ENCODE results near the gene SLC26A5.

SLC26A5 gene

GRCh38 chr7:103398483-103399127 is 47.4 kb downstream of the SLC26A5 start:
- no peak for DNase-seq

DNA sequence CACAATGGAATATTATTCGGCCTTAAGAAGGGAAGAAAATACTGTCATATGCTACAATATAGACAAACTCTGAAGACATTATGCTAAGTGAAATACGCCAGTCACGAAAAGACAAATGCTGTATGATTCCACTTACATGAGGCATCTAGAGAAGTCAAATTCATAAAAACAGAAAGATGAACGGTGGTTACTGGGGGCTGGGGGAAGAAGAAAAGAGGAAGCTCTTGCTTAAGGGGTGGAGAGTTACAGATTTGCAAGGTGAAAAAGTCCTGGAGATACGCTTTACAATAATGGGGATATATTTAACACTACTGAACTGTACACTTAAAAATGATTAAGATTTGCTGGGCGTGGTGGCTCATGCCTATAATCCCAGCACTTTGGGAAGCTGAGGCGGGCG is 49.5 kb downstream of the SLC26A5 start:
- no peak for DNase-seq

GRCh38 chr7:103395071-103395470 is 50.9 kb downstream of the SLC26A5 start:
- DNase-seq = no peak

DNA sequence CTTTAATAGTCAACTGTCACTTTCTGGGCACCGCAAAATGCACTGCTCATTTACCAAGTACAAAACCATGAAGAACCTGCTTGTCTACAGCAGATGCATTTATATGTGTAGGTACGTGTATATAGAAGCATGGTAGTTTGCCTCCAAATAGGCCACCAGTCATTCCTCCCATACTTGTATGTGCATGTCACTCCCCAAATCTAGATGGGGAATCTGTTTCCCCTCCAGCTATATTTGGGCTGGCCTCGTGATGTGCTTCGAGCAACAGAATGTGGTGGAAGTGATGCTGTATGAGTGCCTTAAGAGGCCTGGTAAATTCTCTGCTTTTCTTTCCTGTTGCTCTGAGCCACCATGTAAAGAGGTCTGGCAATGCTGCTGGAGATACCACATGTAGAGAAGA is 51.4 kb downstream of the SLC26A5 start:
- DNase-seq = no peak

GRCh38 chr7:103391976-103392375 is 54.0 kb downstream of the SLC26A5 start:
- no peak for DNase-seq

GRCh38 chr7:103391150-103391549 is 54.9 kb downstream of the SLC26A5 start:
- no peak for DNase-seq

DNA sequence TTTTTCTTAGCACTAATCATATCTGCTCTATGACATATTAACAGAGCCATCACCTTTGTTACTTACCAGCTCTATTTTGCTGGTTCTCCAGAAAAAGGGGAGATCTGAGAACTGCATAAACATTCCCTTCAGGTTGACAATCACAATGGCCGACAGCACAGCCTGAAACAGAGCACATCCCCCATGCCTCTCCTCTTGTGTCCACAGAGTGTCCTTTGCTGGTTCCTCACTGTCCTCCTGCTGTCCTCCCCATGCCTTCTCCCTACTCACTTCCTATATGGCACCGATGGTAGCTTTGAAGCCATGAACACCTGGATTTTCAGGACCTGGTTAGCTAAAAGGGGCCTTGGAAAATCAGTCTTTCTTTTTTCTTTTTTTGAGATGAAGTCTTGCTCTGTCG is 56.7 kb downstream of the SLC26A5 start:
- no peak for DNase-seq

DNA sequence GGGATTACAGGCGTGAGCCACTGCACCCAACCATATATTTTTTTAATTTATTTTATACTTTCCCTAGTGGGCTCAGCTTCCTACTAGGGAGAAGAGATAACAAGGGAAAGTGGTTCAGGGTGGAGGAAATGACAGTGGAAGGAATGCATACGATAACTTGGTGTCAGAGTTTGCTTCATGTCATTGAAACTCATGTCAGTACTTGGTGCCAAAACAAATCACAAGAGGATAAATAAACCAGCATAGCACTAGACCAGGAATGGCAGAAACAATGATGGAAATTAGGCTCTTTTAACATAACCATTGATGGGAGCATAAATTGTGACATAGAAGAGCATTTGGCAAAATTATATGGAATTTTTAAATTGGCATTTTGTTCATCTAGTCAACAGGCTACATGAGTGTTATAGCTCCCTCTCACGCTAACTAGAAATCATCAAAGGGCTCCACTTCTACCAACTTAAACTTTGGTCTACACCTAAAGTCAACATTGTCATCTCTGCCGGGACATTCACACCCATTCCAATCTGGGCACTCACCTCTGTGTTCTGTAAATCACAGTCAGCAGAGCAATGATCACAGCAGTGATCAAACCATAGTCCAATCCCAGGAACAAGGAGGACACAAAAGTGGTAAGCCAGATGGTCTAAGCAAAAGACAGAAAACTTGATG is 57.4 kb downstream of the SLC26A5 start:
- DNase-seq = no peak

DNA sequence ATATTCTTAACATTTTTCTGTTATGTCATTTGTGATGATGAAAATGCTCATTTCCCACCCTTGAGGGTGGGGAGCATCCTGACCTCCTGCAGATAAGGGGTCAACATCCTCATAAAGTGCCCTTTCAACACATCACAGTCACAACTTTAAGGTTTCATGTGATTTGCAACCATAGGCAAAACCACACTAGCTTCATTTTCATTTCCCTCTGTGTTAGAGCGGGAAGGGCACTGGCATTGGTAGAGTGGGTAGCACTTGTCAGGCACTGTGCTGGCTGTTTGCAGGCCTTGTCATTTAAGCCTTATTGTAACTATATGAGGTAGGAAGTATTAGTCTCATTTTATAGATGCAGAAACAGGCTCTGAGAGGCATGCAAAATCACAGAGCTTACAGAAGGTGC is 58.8 kb downstream of the SLC26A5 start:
- DNase-seq = no peak

DNA sequence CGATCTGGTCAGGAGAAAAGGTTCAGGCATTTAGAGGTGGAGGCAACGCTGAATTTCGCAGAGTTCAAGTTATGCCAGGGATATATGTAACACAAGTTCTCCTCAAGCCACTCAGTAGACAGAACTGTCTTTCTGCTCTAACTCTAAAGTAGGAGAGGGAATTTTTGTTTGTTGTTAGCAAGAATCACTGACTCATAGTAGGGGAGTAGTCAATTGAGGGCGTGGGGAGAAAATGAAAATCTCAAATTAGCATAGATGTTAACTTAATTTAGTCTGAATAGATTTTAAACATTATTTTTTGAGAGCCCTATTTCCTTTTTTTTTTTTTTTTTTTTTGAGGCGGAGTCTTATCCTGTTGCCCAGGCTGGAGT is 64.0 kb downstream of the SLC26A5 start:
- DNase-seq = no peak

GRCh38 chr7:103381280-103382031 is 64.6 kb downstream of the SLC26A5 start:
- DNase-seq = no peak

DNA sequence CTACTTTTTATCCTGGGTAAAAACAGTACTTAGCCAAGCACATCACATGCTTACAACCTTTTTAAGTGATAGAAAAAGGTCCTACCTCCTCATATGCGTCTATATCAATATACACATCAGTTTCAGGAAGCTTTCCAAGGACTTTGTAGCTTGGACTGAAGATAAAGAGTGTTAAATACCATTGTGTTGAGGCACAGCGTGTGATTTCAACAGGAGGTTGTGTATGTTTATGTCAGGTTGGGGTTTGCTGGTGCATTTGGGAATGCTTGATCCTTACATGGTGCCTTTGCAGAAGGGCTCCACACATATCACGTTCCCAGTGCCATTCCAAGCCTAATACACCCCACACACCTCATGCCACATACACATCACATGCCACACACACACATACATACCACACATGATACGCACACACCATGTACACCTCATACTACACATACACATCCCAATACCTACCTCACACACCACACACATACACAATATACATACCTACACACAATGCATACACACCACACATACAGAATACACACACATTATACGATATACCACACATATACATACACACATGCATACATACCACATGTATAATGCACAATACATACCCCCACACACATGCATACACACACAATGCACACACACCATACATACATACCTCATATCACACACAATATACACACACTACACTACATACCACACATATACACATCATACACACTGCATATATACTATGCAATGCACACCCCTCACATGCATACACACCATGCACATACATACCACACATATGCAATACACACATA is 65.4 kb downstream of the SLC26A5 start:
- no peak for DNase-seq

- DNase-seq = no peak
Observed at GRCh38 chr7:103379270-103379975, 66.6 kb downstream of the SLC26A5 start.

GRCh38 chr7:103373866-103374643 is 72.0 kb downstream of the SLC26A5 start:
- DNase-seq = no peak

- DNase-seq = no peak
Observed at GRCh38 chr7:103369432-103369831, 76.6 kb downstream of the SLC26A5 start.

GRCh38 chr7:103349805-103350204 is 96.2 kb downstream of the SLC26A5 start:
- DNase-seq = no peak

DNA sequence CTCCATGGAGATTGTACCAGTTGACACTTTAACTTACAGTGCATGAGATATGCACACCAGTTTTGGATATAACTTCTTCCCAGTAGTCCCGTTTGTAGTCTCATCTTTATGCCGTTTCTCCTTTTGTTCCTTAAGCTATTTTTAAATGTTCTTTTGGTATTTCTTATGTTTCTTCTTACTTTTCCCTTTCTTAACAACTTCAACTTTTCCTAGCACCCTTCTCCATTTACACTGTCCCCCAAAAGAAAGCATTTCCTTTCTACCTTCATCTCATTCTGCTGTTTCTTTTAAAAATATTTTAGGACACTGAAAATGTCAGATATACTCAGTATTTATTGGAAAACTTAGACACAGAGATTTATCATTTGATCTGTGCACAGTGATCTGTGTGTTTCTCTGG is 97.0 kb downstream of the SLC26A5 start:
- no peak for DNase-seq

DNA sequence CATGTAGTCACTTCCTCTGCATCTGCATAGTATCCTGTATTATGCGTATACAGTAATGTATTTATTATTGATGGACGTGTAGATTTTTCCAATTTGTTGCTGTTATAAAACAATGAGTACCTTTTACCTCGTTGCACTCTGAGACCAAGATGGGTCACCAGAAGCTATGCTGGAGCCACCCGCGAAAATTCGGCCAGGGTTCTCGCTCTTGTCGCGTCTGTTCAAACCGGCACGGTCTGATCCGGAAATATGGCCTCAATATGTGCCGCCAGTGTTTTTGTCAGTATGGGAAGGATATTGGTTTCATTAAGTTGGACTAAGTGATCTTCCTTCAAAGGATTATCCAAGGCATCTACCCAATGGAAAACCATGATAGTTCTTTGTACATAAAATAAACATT is 97.6 kb downstream of the SLC26A5 start:
- no peak for DNase-seq

DNA sequence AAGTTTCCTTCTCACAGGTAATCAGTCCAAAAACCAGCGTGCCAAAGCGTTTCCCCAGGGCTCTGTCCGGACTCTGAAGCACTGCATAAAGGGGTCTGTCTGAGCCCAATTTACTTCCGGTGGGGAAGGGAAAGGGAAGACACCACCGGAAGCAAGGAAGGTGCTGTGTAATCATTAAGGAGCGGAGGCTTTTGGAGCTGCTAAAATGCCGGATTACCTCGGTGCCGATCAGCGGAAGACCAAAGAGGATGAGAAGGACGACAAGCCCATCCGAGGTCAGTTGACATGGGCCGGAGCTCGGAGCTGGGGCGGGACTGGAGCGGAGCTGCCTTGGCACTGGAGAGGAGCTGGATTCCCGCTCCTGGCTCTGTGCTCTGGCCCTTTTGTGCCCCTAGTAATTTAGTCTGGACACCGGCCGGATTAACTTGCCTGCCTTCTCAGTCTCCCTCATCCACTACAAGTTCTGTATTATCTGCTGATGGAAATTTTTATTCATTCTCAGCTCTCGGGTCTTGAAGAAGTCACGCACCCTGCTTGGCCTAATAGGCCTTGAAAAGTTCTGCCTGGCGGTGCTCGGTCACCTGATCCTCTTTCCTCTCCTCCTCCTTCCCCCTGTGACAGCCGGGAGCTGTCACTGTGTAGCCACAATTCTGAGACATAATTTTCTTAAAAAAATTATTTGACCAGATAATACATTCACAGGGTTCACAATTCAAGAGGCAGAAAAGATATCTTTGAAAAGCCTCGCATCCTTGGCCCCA is 98.3 kb downstream of the SLC26A5 start, which contains the start of gene PSMC2:
TSS of gene PSMC2 (plus strand) at position 137 of the 761 bp plus-strand sequence. CDS start at position 206, 69 bp downstream.
- DNase-seq = peak; percentile 84

GRCh38 chr7:103346396-103346795 is 99.6 kb downstream of the SLC26A5 start:
- no peak for DNase-seq

All from NCI-H2171 (cell line).